PFSK-1 (cell line): Measurements from ENCODE around the gene FOXJ3.

Source experiments
- SIN3A ChIP-seq: IDR thresholded peaks from 2 replicates; pipeline ENCODE4 v1.6.1; 2012; ENCODE audit warnings: mild to moderate bottlenecking, low read length, moderate library complexity, borderline replicate concordance; ENCODE audit not compliant: insufficient read depth
- TAF1 ChIP-seq: IDR thresholded peaks from 2 replicates; pipeline ENCODE4 v1.6.1; 2012; ENCODE audit warnings: low read length, control low read depth, borderline replicate concordance; ENCODE audit not compliant: insufficient read depth
- TF ChIP-seq, protein P1 (sequence below), 2 experiments: IDR thresholded peaks; 2 replicates each; pipeline versions ENCODE4 v1.6.1 to v1.8.0; 2011 to 2012; ENCODE audit warnings: low read depth in 2 of 2, low read length in 2 of 2, control low read depth in 1 of 2, inconsistent platforms in 1 of 2, mild to moderate bottlenecking in 1 of 2, moderate library complexity in 1 of 2; ENCODE audit not compliant: insufficient read depth in 1 of 2

DNA sequence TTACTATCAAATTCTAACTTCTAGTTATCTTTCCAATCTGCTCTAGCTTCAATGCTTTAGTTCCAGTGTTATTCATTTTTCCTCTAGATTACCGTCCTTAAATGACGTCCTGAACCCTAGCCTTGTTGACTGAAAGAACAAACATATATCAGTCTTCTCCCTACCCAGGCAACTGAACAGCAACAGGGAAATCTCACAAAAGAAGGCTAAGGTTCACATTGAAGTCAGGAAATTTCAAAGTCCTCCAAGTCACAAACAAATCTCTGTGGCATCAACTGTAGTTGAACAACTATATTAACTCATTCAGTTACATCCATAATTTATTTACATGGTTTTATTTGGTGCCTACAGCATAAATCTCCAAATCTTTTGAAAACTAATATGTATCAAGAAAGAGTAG, 19.5 kb downstream of the FOXJ3 start:
- TF ChIP-seq, protein P1, sequence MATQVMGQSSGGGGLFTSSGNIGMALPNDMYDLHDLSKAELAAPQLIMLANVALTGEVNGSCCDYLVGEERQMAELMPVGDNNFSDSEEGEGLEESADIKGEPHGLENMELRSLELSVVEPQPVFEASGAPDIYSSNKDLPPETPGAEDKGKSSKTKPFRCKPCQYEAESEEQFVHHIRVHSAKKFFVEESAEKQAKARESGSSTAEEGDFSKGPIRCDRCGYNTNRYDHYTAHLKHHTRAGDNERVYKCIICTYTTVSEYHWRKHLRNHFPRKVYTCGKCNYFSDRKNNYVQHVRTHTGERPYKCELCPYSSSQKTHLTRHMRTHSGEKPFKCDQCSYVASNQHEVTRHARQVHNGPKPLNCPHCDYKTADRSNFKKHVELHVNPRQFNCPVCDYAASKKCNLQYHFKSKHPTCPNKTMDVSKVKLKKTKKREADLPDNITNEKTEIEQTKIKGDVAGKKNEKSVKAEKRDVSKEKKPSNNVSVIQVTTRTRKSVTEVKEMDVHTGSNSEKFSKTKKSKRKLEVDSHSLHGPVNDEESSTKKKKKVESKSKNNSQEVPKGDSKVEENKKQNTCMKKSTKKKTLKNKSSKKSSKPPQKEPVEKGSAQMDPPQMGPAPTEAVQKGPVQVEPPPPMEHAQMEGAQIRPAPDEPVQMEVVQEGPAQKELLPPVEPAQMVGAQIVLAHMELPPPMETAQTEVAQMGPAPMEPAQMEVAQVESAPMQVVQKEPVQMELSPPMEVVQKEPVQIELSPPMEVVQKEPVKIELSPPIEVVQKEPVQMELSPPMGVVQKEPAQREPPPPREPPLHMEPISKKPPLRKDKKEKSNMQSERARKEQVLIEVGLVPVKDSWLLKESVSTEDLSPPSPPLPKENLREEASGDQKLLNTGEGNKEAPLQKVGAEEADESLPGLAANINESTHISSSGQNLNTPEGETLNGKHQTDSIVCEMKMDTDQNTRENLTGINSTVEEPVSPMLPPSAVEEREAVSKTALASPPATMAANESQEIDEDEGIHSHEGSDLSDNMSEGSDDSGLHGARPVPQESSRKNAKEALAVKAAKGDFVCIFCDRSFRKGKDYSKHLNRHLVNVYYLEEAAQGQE (IDR thresholded peaks at IDR 0.05; ENCODE audit: insufficient read depth in 1 of 2, low read depth in 2 of 2, low read length in 2 of 2), result no peak
- no peak for TF ChIP-seq SIN3A
- no peak for TF ChIP-seq TAF1
